Lower lobe of right lung (tissue), 2 donors: ENCODE results near the gene RASA3. TPM values are rescaled to one million over a fixed set of nuclear protein-coding genes. Genes with fewer than 3 reads are reported as not detected.

Experiments
- ATAC-seq, 2 donors: fragments of 200-7000 bp; cut with Tn5 transposase; one replicate each; pipeline ENCODE4 v1.9.1; 2020 to 2022; ENCODE audit warnings: mild to moderate bottlenecking in 2 of 2, moderate library complexity in 2 of 2
- DNase-seq: peaks from one replicate; pipeline ENCODE4 v3.0.0-alpha.2; 2020
- H3K27ac ChIP-seq: fragments of 200-600 bp; one replicate; pipeline ENCODE4 v1.8.0; 2022
- H3K27me3 ChIP-seq: fragments of 200-600 bp; one replicate; pipeline ENCODE4 v1.8.0; 2022; ENCODE audit warnings: low read depth
- H3K36me3 ChIP-seq: fragments of 200-600 bp; one replicate; pipeline ENCODE4 v1.8.0; 2022; ENCODE audit warnings: mild to moderate bottlenecking
- H3K4me1 ChIP-seq: fragments of 200-600 bp; one replicate; pipeline ENCODE4 v1.8.0; 2022
- H3K4me3 ChIP-seq: fragments of 200-600 bp; one replicate; pipeline ENCODE4 v1.8.0; 2022; ENCODE audit warnings: mild to moderate bottlenecking
- H3K9me3 ChIP-seq: fragments of 200-600 bp; one replicate; pipeline ENCODE4 v1.8.0; 2022
- CTCF ChIP-seq: fragments of 200-600 bp; IDR thresholded peaks from one replicate; pipeline ENCODE4 v1.8.0; 2022; ENCODE audit warnings: antibody characterized with exemption, mild to moderate bottlenecking
- intact Hi-C: fragments of 100-400 bp; cut with DNase I; formaldehyde crosslinking; loops from one replicate; pipeline ENCODE4 v1.11.0; 2022
- total RNA-seq: library from RNA; stranded (reverse); fragmentation: NEBNext Ultra II Directional; extraction: Animal tissue kit (Norgen Biotek cat#: 25700); gene quantifications from one replicate; pipeline ENCODE4 v1.2.1, GENCODE V29; 2021
- donor health status: DM: no; HTN: yes; CAD: no; lungs with severe emphysema.

RASA3 gene
- total RNA-seq, 1 donor from 2014 or later, result 19.1 TPM

GRCh38 chr13:114072421-114072820 lies 60.0 kb downstream of the RASA3 start:
- no peak for DNase-seq
- no peak for TF ChIP-seq CTCF
- ATAC-seq, result no peak
- Histone ChIP-seq H3K4me3 (no peak overlapping the region), H3K27ac (no peak overlapping the region), H3K9me3 (no peaks in the 10 kb centered on the region), H3K27me3 (no peaks in the 10 kb centered on the region), H3K36me3 (peaks cover 16% of the 10 kb centered on the region), H3K4me1 (peaks cover 18% of the 10 kb centered on the region)
- intact Hi-C loops, result no loop called here

- intact Hi-C loops, result no loop called here
- no peaks in the 10 kb centered on the region for H3K9me3 ChIP-seq
- DNase-seq (peak; percentile 42), ATAC-seq (no peak)
- no peak overlapping the region for H3K27ac ChIP-seq
- no peaks in the 10 kb centered on the region for H3K27me3 ChIP-seq
- H3K4me3 ChIP-seq, result no peak overlapping the region
- peaks cover 16% of the 10 kb centered on the region for H3K36me3 ChIP-seq
- no peak for TF ChIP-seq CTCF
- peaks cover 22% of the 10 kb centered on the region for H3K4me1 ChIP-seq
Observed at GRCh38 chr13:114071991-114072390, 60.4 kb downstream of the RASA3 start.

- Histone ChIP-seq H3K4me1 (peaks cover 27% of the 10 kb centered on the region), H3K36me3 (peaks cover 16% of the 10 kb centered on the region), H3K27me3 (no peaks in the 10 kb centered on the region), H3K4me3 (no peak overlapping the region), H3K27ac (no peak overlapping the region), H3K9me3 (no peaks in the 10 kb centered on the region)
- ATAC-seq (no peak), DNase-seq (no peak)
- intact Hi-C loops, result no loop called here
- no peak for TF ChIP-seq CTCF
Observed at GRCh38 chr13:114071410-114071809, 61.0 kb downstream of the RASA3 start.

- H3K27ac ChIP-seq, result no peak overlapping the region
- peaks cover 39% of the 10 kb centered on the region for H3K4me1 ChIP-seq
- no peak overlapping the region for H3K4me3 ChIP-seq
- no peak for TF ChIP-seq CTCF
- no peaks in the 10 kb centered on the region for H3K9me3 ChIP-seq
- DNase-seq, result peak; percentile 34
- H3K36me3 ChIP-seq, result peaks cover 15% of the 10 kb centered on the region
- ATAC-seq, result no peak
- intact Hi-C loops, result no loop called here
- no peaks in the 10 kb centered on the region for H3K27me3 ChIP-seq
Observed at GRCh38 chr13:114070098-114070799, 62.2 kb downstream of the RASA3 start.

- Histone ChIP-seq H3K27ac (peak overlapping the region; percentile 88), H3K4me1 (peaks cover 46% of the 10 kb centered on the region), H3K4me3 (no peak overlapping the region), H3K9me3 (no peaks in the 10 kb centered on the region), H3K36me3 (peaks cover 11% of the 10 kb centered on the region), H3K27me3 (no peaks in the 10 kb centered on the region)
- no peak for ATAC-seq
- no peak for DNase-seq
- TF ChIP-seq CTCF, result no peak
- intact Hi-C loops, result no loop called here
Observed at GRCh38 chr13:114069376-114070097, 62.9 kb downstream of the RASA3 start.
